LNCaP clone FGC (cell line): ENCODE data around the gene ARRDC1.

Experiments used
- DNase-seq: peaks from one replicate; pipeline ENCODE4 v3.0.0-alpha.2; 2011; ENCODE audit warnings: low read depth
- H3K4me3 ChIP-seq: 2 replicates; pipeline ENCODE4 v1.5.1; 2011; ENCODE audit warnings: mild to moderate bottlenecking, low read depth, low read length, control low read depth
- TF ChIP-seq, protein P1 (sequence below): IDR thresholded peaks from 2 replicates; pipeline ENCODE4 v1.5.1; 2012; ENCODE audit warnings: mild to moderate bottlenecking; ENCODE audit not compliant: control insufficient read depth, insufficient read depth; ENCODE audit errors: extremely low read depth

ARRDC1 gene

DNA sequence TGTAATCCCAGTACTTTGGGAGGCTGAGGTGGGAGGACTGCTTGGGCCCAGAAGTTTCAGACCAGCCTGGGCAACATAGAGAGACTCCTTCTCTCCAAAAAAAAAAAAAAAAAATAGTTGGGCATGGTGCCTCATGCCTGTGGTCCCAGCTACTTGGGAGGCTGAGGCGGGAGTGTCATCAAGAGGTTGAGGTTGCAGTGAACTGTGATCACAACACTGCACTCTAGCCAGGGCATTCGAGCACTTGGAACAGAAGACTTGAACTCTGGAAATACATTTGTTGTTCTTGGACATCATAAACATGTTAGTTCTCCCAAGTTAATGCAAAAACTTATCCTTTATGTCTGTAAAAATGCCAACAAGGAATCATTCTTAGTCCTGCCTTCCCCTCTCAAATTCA, 42.9 kb downstream of the ARRDC1 start:
- H3K4me3 ChIP-seq: no peak overlapping the region
- TF ChIP-seq, protein P1, sequence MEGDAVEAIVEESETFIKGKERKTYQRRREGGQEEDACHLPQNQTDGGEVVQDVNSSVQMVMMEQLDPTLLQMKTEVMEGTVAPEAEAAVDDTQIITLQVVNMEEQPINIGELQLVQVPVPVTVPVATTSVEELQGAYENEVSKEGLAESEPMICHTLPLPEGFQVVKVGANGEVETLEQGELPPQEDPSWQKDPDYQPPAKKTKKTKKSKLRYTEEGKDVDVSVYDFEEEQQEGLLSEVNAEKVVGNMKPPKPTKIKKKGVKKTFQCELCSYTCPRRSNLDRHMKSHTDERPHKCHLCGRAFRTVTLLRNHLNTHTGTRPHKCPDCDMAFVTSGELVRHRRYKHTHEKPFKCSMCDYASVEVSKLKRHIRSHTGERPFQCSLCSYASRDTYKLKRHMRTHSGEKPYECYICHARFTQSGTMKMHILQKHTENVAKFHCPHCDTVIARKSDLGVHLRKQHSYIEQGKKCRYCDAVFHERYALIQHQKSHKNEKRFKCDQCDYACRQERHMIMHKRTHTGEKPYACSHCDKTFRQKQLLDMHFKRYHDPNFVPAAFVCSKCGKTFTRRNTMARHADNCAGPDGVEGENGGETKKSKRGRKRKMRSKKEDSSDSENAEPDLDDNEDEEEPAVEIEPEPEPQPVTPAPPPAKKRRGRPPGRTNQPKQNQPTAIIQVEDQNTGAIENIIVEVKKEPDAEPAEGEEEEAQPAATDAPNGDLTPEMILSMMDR: no peak
- DNase-seq: no peak

DNA sequence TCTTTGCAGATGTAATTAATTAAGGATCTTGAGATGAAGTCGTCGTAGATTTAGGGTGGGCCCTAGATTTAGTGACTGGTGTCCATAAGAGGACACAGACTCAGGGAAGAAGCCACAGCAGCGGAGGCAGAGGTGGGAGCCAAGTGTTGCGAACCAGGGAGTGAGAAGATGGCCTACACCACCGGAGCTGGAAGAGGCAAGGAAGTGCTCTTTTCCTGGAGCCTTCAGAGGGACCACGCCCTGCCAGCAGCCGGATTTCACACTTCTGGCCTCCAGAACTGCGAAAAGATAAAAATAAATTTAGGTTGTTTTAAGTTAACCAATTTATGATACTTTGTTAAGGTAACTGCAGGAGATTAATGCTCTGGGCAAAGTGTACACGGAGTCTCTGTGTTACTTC, 44.1 kb downstream of the ARRDC1 start:
- TF ChIP-seq, protein P1: no peak
- no peak for DNase-seq
- H3K4me3 ChIP-seq: no peak overlapping the region

DNA sequence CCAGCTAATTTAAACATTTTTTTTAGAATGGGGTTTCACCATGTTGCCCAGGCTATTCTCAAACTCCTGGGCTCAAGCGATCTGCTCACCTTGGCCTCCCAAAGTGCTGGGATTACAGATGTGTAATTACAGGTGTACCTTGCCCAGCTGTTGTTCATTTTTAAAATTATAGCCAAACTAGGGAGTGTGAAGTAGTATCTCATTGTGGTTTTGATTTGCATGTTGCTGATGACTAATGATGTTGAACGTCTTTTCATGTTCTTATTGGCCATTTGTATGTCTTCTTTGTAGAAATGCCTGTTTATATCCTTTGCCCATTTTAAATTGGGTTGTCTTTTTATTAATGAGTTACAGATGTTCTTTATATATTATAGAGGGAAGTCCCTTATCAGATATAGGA, 44.8 kb downstream of the ARRDC1 start:
- H3K4me3 ChIP-seq: no peak overlapping the region
- TF ChIP-seq, protein P1: no peak
- no peak for DNase-seq

DNA sequence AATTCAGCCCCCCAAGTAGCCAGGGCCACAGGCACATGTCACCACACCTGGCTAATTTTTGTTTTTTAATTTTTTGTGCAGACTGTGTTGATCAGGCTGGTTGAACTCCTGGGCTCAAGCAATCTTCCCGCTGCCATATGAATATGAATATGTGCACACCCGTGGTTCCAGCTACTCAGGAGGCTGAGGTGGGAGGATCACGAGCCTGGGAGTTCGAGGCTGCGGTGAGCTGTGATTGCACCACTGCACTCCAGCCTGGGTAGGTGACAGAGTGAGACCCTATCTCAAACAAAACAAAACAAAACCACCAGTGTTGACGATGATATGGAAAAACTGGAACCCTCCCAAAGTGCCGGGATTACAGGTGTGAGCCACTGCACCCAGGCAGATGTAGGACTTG, 45.3 kb downstream of the ARRDC1 start:
- no peak overlapping the region for H3K4me3 ChIP-seq
- TF ChIP-seq, protein P1: no peak
- no peak for DNase-seq

DNA sequence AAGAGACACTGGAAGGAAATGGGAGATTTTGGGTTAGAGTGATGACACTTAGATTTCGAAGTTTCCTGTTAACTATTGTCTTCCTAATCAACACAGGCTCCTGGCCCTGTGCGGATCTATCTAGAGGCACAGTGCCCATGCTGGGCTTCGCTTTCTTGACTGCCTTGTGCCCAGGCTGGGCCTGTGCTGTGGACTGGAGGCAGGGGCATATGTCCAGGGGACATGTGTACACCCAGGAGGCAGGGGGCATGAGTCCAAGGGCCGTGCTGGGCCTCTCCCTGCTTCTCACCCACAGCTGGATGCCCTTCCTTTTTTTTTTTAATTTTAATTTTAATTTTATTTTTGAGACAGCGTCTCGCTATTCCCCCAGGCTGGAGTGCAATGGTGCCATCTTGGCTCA, 50.9 kb downstream of the ARRDC1 start:
- TF ChIP-seq, protein P1: no peak
- no peak for DNase-seq
- H3K4me3 ChIP-seq: no peak overlapping the region

DNA sequence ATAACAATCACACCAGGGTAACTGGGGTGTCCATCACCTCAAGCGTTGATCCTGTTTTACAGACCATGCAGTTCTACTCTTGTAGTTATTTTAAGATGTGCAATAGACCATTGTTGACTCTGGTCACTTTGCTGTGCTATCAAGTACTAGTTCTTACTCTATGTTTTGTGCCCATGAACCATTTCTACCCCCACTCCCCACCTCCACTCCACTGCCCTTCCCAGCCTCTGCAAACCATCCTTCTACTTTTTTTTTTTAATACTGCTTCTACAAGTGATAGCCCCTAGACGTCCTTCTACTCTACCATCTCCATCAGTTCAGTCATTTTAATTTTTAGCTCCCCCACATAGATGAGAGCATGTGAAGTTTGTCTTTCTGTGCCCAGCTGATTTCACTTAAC, 52.1 kb downstream of the ARRDC1 start:
- H3K4me3 ChIP-seq: no peak overlapping the region
- DNase-seq: no peak
- TF ChIP-seq, protein P1: no peak

DNA sequence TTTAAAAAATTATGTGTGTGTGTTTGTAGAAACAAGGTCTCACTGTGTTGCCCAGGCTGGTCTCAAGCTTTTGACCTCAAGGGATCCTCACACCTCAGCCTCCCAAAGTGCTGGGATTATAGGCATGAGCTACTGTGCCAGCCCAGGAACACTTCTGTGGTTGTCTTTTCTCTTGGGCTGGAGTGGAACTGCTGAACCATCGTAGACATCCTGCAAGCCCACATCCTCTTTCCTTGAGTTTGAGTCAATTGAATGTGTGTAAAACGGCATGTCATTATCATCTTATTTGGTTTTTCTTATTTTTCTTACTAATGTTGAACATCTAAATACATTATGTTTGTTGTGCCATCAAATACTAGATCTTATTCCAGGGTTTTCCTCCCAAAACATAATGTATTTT, 53.3 kb downstream of the ARRDC1 start:
- TF ChIP-seq, protein P1: no peak
- no peak for DNase-seq
- no peak overlapping the region for H3K4me3 ChIP-seq
